ENCODE data around the gene SGK1. TPM values are rescaled to one million over a fixed set of nuclear protein-coding genes. Genes with fewer than 3 reads are reported as not detected.
"Not testable (repeated sequence)": the region's sequence is repeated elsewhere in the genome, so short reads cannot be mapped to it uniquely, and the experiment has no call there.

The SGK1 gene
- total and polyA plus RNA-seq, 2 donors from 2014 or later, result 142 to 324 TPM

DNA sequence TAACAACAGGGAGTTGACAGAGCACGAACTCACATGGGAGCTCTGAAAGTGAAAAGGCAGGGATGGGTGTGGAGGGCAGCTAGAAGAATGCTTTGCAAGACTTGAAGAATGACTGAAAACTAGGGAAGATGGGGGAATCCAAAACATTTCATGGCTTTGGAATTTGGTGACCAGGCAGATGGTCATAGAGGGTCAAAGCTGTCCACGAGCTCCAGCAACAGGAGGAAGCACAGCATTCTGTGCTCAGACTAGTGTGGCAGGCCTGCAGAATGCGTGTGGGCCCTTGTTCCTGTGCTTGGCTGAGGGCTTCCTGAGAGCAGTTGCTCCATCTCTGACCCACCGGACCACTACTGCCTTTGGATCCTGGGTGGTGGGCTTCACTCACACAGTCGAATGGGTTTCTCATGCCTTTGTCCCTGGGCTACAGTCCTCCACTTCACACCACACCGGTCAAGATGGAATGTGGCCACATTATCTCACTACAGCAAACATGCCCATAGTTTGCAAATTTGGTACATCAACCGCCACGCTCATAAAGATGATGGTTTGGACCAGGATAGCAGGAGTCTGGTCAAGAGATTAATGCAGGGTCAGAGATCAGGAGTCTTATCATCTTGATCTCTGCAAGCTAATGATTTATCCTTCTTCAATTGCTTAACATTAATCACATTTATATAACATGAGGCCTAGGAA is 100.7 kb downstream of the SGK1 start:
- H3K4me3 ChIP-seq (ENCODE audit: low read length in 3 of 3), result no peak overlapping the region
- no peaks in the 10 kb centered on the region for H3K9me3 ChIP-seq (ENCODE audit: control insufficient read depth in 2 of 3, insufficient read depth in 1 of 3, low read length in 3 of 3)
- no peaks in the 10 kb centered on the region for H3K27me3 ChIP-seq (ENCODE audit: control insufficient read depth, insufficient read depth, low read length)
- FAIRE-seq, result no peak
- no peak for DNase-seq
- no peaks in the 10 kb centered on the region for H3K4me1 ChIP-seq (ENCODE audit: control insufficient read depth in 2 of 3, insufficient read depth in 2 of 3, low read depth in 1 of 3, low read length in 3 of 3)
- no peaks in the 10 kb centered on the region for H3K36me3 ChIP-seq (ENCODE audit: control insufficient read depth in 2 of 3, insufficient read depth in 3 of 3, low read length in 3 of 3)
- TF ChIP-seq, protein P1, sequence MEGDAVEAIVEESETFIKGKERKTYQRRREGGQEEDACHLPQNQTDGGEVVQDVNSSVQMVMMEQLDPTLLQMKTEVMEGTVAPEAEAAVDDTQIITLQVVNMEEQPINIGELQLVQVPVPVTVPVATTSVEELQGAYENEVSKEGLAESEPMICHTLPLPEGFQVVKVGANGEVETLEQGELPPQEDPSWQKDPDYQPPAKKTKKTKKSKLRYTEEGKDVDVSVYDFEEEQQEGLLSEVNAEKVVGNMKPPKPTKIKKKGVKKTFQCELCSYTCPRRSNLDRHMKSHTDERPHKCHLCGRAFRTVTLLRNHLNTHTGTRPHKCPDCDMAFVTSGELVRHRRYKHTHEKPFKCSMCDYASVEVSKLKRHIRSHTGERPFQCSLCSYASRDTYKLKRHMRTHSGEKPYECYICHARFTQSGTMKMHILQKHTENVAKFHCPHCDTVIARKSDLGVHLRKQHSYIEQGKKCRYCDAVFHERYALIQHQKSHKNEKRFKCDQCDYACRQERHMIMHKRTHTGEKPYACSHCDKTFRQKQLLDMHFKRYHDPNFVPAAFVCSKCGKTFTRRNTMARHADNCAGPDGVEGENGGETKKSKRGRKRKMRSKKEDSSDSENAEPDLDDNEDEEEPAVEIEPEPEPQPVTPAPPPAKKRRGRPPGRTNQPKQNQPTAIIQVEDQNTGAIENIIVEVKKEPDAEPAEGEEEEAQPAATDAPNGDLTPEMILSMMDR (IDR thresholded peaks at IDR 0.05; ENCODE audit: borderline replicate concordance, extremely low read depth, insufficient read depth), result no peak
- intact Hi-C loops (cut with DNase I), result no loop called here
- H3K9ac ChIP-seq (ENCODE audit: low read length in 3 of 3), result no peak overlapping the region
- H3K27ac ChIP-seq (ENCODE audit: low read depth in 2 of 2, low read length in 2 of 2), result no peak overlapping the region

DNA sequence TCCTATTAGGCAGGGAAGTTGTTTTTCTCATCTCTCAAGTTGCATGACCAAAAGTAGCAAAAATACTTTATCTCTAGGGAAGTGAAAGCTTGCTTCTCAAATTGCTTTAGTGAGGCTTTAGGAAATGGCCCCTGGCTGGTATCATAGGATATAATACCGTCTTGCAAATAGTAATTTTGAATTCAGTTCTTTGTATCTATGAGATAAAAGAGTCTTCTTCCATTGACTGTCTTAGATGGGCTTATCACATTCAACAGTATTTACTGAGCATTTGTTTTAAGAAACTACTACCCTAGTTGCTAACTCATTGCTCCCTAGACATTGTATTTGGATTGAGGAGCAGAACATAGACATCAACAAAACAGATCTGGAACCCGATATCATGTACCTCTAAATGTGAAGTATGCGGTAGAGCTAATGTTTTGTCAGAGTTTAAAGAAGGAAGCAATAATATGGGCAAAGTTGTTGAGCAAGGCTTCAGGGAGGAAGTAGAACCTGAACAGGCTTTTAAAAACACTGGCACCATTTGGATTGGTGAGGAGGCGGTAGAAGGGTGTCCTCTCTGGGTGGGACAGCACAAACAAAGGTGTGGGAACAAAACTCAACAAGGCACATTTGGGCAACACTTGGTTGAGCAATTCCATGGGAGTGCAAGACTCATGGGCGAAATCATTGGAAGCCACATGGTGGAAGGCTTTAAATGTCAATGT is 101.5 kb downstream of the SGK1 start:
- Histone ChIP-seq H3K27ac (ENCODE audit: low read depth in 2 of 2, low read length in 2 of 2) (no peak overlapping the region), H3K4me3 (ENCODE audit: low read length in 3 of 3) (no peak overlapping the region), H3K36me3 (ENCODE audit: control insufficient read depth in 2 of 3, insufficient read depth in 3 of 3, low read length in 3 of 3) (no peaks in the 10 kb centered on the region), H3K4me1 (ENCODE audit: control insufficient read depth in 2 of 3, insufficient read depth in 2 of 3, low read depth in 1 of 3, low read length in 3 of 3) (no peaks in the 10 kb centered on the region), H3K9ac (ENCODE audit: low read length in 3 of 3) (no peak overlapping the region), H3K27me3 (ENCODE audit: control insufficient read depth, insufficient read depth, low read length) (no peaks in the 10 kb centered on the region), H3K9me3 (ENCODE audit: control insufficient read depth in 2 of 3, insufficient read depth in 1 of 3, low read length in 3 of 3) (no peaks in the 10 kb centered on the region)
- TF ChIP-seq, protein P1 (IDR thresholded peaks at IDR 0.05; ENCODE audit: borderline replicate concordance, extremely low read depth, insufficient read depth), result no peak
- FAIRE-seq (no peak), DNase-seq (no peak)
- intact Hi-C loops (cut with DNase I), result no loop called here

DNA sequence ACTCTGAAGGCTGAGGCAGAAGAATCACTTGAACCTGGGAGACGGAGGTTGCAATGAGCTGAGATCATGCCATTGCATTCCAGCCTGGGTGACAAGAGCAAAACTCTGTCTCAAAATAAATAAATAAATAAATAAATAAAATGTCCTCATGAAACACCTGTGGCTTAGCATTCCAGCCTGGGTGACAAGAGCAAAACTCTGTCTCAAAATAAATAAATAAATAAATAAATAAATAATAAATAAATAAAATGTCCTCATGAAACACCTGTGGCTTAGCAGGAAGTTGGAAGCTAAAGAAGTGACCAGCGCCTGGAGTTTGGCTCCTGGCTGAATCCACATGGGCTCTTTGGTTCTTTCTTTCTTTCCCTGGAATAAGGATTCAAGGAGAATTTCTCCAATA is 104.5 kb downstream of the SGK1 start:
- H3K27ac ChIP-seq (ENCODE audit: low read depth in 2 of 2, low read length in 2 of 2); H3K4me3 ChIP-seq (ENCODE audit: low read length in 3 of 3); DNase-seq; H3K9ac ChIP-seq (ENCODE audit: low read length in 3 of 3); H3K27me3 ChIP-seq (ENCODE audit: control insufficient read depth, insufficient read depth, low read length); H3K4me1 ChIP-seq (ENCODE audit: control insufficient read depth in 2 of 3, insufficient read depth in 2 of 3, low read depth in 1 of 3, low read length in 3 of 3); H3K36me3 ChIP-seq (ENCODE audit: control insufficient read depth in 2 of 3, insufficient read depth in 3 of 3, low read length in 3 of 3); FAIRE-seq; H3K9me3 ChIP-seq (ENCODE audit: control insufficient read depth in 2 of 3, insufficient read depth in 1 of 3, low read length in 3 of 3); intact Hi-C loops (cut with DNase I): not testable (repeated sequence)

DNA sequence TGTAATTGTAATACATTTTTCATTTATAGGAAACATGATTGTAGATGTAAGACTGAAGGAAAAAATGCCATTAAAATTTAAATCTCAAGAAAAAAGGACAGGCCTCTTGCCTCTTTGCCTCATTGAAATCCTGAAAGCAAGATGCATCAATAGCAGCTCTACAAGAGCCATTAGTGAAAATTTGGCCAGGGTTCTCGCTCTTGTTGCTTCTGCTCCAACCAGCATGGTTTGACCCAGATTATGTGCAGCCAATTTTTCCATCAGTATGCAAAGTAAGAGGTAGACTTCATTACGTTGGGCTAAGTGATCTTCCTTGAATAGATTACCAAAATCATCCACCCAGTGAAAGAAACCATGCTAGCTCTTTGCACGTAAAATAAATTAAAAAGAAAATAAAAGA is 106.6 kb downstream of the SGK1 start:
- no peak overlapping the region for H3K4me3 ChIP-seq (ENCODE audit: low read length in 3 of 3)
- H3K9ac ChIP-seq (ENCODE audit: low read length in 3 of 3), result no peak overlapping the region
- H3K27me3 ChIP-seq (ENCODE audit: control insufficient read depth, insufficient read depth, low read length), result no peaks in the 10 kb centered on the region
- FAIRE-seq (no peak), DNase-seq (no peak)
- no peaks in the 10 kb centered on the region for H3K9me3 ChIP-seq (ENCODE audit: control insufficient read depth in 2 of 3, insufficient read depth in 1 of 3, low read length in 3 of 3)
- no peaks in the 10 kb centered on the region for H3K4me1 ChIP-seq (ENCODE audit: control insufficient read depth in 2 of 3, insufficient read depth in 2 of 3, low read depth in 1 of 3, low read length in 3 of 3)
- H3K36me3 ChIP-seq (ENCODE audit: control insufficient read depth in 2 of 3, insufficient read depth in 3 of 3, low read length in 3 of 3), result no peaks in the 10 kb centered on the region
- TF ChIP-seq, protein P1 (IDR thresholded peaks at IDR 0.05; ENCODE audit: borderline replicate concordance, extremely low read depth, insufficient read depth), result no peak
- intact Hi-C loops (cut with DNase I), result no loop called here
- H3K27ac ChIP-seq (ENCODE audit: low read depth in 2 of 2, low read length in 2 of 2), result no peak overlapping the region

All from kidney (tissue), 14 donors.